Femur (tissue), 1 donor: ENCODE measurements around the gene PNMA5.
"Not testable (repeated sequence)": the region's sequence is repeated elsewhere in the genome, so short reads cannot be mapped to it uniquely, and the experiment has no call there.

ENCODE experiments used
- DNase-seq: peaks from one replicate; pipeline ENCODE4 v3.0.0-alpha.2; 2017

Gene PNMA5

DNA sequence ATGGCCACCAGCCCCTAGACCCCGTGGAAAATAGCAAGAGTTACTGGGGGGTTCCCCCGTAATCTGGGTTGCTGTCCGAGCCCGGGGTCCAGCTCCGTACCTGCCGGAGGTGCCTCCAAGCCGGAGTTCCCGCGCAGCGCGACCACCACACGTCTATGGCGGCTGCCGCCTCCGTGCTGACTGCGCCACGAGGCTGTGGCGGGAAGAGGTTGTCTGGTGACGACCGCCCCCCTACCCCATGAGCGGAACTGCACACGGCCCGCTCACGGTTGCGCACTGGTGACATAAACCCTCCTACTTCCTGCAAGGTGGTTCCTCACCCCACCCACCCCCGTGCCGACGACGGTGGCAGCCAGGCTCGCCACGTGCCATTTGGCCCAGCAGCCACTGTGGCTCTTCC, at the start of gene PNMA5:
TSS of gene PNMA5 (minus strand) at position 184 of the 400 bp plus-strand sequence. CDS start 2,518 bp downstream, outside the sequence.
- no peak for DNase-seq

DNA sequence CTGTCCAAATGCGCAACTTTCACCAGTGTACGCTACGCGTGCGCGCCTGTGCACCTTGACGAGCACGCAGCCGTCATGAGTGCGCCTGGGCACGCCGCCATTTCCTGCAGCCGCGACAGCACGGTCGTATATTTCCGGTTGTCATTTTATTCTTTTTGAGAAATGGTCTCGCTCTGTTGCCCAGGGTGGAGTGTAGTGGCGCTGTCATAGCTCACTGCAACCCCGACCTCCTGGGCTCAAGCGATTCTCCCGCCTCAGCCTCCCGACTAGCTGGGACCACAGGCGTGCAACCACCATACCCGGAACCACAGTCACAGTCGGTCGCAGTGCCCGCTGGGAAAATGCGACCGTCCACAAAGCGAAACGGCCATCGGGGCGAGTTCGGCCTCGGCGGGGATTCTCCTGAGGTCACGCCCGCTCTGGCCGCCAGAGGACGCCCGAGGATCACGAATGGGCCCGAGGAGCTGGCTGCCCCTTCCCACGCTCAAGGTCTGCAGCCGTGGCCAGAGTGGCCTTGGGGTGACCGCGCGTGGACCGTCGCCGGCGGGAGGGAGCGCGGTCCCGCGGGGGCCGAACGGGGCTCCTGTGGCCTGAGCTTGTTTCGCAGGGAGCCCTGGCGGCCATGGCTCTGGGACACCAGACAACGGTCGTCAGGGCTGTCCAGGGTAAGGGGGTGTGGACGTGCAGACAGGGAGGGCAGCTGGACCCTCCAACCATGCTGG, 38.6 kb upstream of the PNMA5 start:
- DNase-seq: peak; percentile 77

DNA sequence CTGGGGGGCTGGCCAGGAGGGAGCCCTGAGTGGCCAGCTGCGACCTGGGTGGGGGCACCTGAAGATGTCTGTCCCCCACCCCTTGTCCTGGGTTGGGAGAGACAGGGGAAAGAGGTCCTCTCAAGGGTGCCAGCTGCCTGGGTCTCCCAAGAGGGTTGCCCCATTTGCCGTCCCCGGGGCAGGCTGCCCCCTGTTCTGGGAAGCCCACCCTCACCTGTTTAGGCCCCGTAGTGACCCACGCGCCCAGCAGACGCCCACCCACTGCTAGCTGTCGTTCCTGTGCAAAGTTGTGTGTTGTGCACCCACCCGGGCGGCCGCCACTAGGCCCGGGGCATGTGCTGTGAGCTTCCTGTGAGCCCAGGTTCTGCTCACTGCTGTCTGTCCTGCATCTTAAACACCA, 36.9 kb upstream of the PNMA5 start:
- no peak for DNase-seq

DNA sequence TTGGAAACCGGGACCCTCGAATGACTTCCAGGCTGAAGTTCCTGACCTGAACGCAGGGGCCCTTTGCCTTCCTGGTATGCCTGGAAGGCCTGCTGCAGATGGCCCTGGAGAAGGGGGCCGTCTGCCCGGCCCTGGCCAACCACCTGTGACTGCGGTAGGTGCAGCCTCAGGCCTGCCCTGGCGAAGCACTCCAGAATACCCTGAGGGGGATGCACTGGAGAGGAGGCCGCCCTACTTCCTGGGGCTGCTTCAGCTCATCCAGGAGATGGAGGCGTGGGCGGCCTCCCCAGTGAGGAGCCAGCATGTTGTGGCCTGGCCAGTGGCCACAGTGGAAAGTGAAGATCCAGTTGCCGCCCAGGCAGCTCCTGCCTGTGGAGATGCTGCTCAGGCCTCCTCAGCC, 36.0 kb upstream of the PNMA5 start:
- DNase-seq: no peak

DNA sequence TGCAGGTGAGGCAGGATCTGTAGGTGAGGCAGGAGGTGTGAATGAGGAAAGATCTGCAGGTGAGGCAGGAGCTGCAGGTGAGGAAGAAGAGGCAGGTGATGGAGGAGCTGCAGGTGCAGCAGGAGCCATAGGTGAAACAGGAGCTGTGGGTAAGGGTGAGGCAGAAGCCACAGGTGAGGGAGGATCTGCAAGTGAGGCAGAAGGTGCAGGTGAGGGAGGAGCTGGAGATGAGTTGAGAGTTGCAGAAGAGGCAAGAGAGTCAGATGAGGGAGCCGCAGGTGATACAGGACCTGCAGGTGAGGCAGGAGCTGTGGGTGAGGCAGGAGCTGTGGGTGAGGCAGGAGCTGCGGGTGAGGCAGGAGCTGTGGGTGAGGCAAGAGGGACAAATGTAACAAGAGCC, 35.2 kb upstream of the PNMA5 start:
- no peak for DNase-seq

DNA sequence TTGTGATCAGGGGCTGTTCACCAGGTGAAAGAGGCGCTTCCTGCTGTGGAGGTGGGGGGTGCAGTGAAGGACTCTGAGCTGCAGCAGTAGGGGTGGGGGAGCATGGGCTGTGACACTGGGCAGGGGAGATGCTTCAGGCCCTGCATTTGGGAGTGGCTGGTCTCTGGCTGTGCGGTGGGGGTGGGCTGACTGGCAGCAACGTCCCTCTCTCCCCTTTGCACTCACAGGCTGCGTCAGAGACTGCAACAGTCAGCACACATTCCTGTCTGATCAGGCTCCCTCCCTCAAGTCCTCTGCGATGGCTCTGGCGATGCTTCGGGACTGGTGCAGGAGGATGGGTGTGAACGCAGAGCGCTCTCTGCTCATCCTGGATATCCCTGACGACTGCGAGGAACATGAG, 34.6 kb upstream of the PNMA5 start:
- not testable (repeated sequence) for DNase-seq

DNA sequence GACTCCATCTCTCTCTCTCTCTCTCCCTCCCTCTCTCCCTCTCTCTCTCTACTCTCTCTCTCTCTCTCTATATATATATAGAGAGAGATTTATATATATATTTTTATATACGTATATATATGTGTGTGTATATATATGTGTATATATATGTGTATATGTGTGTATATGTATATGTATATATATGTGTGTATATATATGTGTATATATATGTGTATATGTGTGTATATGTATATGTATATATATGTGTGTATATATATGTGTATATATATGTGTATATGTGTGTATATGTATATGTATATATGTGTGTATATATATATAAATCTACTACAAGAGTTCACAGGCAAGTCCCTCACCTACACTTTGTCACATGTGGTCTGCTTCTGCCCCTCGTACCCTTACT, 32.6 kb upstream of the PNMA5 start:
- DNase-seq: not testable (repeated sequence)

DNA sequence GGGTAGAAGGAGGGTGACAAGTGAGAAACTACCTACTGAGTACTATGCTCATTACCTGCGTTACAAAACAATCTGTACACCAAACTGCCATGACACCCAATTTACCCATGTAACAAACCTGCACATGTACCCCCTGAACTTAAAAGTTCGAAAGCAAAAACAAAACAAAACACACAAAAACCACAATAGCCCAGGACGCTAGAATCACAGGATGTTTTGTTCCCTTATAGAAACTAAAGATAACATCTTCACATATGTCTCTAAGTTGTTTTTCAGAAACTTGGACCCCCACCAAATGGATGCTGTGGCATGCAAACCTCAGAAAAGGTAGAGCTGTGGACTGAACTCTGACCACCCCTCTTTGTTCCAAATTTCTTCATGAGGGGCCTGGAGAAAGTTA, 25.2 kb upstream of the PNMA5 start:
- no peak for DNase-seq

DNA sequence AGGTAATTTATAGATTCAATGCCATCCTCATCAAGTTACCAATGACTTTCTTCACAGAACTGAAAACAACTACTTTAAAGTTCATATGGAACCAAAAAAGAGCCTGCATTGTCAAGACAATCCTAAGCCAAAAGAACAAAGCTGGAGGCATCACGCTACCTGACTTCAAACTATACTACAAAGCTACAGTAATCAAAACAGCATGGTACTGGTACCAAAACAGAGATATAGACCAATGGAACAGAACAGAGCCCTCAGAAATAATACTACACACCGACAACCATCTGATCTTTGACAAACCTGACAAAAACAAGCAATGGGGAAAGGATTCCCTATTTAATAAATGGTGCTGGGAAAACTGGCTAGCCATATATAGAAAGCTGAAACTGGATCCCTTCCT, 23.3 kb upstream of the PNMA5 start:
- DNase-seq: not testable (repeated sequence)

DNA sequence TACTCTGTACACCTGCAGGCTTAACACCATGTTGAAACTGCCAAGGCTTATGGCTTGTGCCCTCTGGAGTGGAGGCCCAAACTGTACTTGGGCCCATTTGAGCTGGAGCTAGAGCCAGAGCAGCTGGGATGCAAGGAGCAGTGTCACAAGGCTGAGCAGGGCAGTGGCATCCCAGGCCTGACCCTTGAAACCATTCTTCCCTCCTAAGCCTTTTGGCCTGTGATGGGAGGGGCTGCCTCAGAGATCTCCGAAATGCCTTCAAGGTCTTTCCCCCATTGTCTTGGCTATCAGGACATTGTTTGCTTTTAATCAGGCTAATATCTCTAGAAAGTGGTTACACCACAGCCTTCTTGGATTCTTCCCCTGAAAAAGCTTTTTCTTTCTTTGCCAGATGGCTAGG, 10.9 kb upstream of the PNMA5 start:
- DNase-seq: no peak

DNA sequence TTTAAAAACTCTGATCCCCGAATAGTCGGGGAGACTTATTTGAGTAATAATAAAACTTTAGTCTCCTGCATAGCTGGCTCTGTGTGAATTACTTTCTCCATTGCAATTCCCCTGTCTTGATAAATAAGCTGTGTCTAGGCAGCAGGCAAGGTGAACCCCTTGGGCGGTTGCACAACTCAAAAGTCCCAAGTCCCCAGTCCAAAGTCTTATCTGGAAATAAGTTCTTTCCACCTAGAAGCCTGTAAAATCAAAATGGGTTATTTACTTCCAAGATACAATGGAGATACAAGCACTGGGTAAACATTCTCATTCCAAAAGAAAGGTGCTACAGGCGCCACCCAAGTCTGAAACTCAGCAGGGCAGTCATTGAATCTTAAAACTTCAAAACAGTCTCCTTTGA, 10.1 kb upstream of the PNMA5 start:
- DNase-seq: no peak

DNA sequence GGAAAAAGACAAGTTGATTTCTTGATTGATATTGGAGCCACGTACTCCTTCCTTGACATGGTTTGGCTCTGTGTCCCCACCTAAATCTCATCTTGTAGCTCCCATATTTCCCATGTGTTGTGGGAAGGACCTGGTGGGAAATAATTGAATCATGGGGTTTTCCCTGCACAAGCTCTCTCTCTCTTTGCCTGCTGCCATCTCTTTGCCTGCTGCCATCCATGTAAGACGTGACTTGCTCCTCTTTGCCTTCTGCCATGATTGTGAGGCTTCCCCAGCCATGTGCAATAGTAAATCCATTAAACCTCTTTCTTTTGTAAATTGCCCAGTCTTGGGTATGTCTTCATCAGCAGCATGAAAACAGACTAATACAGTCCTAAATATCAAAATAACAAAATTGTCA, 8.3 kb upstream of the PNMA5 start:
- not testable (repeated sequence) for DNase-seq

DNA sequence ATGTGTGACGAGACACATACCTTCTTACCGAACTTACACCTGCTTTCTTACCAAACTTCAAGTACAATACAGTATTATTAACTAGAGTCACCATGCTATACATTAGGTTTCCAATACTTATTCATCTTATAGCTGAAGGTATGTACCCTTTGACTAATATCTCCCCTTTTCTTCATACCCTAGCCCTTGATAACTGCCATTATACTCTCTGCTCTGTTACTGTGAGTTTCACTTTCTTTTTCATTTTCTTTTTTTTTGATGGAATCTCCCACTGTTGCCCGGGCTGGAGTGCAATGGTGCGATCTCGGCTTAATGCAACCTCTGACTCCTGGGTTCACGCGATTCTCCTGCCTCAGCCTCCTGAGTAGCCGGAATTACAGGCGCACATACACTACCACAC, 3.4 kb upstream of the PNMA5 start:
- DNase-seq: no peak

DNA sequence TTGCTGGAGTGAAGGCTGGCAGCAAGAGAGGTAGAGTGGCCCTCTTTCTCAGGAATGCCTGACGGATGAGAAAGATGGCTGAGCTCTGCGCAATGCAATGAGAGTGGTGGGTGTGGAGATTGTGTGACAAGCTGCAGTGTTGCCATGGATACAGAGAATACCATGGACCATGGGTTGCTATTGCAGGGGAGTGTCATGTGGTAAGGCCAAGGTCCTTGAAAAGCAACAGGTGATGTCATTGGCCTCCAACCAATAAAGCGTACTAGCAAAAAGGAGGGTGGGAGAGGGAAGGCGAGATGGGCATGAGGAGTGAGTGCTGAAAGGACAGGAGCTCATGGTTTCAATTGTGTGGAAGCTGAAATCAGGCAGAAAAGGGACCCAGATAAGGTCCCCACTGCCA, 1.8 kb downstream of the PNMA5 start:
- no peak for DNase-seq

DNA sequence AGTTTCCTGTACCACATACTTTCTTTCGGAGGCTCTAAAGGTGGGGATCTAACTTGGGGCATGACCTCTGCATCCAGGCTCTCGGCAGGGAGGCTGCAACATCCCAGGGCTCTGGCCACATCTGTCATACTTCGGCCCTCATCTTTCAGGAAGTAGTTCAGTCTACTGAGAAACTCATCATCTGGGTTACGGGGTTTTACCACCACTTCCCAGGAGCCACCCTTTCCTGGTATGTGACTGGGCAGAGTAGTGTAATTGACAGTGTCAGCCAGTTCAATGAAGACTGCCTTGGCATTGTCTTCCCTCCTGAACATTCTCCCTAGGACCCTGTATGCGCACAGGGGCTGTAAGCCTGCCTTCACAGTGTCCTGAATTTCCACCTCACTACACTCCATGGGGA, 2.8 kb downstream of the PNMA5 start:
- no peak for DNase-seq

DNA sequence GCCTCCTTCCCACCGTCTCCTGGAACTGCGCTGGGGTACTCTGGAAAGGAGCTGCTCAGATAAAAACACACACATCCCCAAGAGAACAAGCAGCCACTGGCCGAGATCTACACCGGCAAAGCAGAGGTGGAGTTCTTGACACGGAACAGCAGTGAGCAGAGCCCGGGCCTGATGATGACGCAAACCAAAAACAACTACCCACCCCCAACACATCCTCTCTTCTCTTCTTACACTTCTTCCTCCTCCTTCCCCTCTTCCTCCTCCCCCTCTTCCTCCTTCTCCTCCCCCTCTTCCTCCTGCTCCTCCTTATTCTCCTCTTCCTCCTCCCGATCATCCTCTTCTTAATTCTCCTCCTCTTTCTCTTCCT, 4.6 kb downstream of the PNMA5 start:
- no peak for DNase-seq

DNA sequence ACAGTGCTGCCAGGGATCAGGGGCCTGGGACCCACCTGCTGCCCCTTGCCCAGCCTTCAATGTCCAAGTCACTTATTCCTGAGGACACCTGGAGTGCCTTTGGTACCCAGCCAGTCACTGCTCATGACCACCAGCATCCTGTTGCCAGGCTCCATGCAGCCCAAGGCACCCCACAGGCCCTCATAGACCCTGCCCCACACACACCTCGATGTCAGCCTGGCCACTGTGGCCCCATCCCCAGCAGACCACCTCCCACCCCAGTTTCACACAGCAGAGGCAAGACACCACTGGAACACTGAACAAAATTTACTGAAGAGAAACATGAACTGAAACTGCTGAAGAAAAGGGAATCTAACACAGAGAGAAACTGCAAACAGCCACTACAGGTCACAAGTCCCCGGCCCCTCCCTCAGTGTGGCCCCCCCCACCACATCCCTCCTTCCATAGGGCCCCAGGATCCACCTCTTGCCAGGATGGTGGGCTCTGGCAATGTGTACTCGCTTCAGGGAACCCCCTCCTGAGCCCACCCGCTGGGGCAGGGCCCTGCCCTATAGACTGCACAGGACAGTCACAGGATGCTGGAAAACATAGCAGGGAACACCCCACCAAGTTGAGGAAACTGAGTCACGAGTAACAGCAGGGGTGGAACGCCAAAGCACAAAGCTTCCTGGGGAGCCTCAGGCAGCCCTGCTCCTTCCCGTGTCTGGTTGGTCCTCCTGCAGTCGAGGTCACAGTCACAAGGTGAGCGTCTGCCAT, 5.2 kb downstream of the PNMA5 start:
- no peak for DNase-seq

DNA sequence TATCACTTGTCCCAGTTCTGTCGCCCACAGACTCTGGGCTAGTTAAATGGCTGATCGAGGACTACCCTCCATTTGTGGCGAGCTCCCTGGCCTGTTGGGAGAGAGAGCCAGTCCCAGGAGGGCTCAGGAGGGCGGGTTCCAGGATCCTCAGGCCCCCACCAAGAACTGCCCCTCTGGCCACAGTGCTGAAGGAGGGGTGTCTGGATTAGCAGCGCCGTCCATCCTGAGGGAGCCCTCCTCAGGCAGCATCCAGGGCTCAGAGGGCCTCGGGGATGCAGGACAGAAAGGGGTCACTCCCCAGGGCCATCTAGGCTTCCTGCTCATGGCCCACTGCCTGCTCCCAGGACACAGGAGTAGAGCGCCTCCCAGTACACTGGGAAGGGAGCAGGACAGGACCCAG, 6.1 kb downstream of the PNMA5 start:
- DNase-seq: no peak

DNA sequence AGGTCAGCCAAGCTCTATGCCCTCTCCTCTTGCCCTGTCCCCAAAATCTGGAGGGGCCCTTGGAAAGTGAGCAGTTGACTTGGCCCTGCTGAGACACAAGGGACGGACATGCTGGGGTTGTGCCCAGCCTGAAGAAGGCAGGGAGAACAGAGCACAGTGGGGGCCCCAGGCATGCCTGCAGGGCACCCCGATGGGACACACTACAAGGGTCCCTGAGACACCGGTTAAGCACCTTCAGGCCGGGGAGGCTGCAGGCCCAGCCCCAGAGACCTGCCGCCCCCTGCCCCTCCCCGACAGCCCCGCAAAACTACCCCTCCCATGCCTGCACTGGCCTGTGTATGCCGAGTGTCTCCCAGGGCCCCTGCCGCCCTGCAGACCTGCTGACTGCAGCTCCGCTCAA, 6.8 kb downstream of the PNMA5 start:
- not testable (repeated sequence) for DNase-seq

DNA sequence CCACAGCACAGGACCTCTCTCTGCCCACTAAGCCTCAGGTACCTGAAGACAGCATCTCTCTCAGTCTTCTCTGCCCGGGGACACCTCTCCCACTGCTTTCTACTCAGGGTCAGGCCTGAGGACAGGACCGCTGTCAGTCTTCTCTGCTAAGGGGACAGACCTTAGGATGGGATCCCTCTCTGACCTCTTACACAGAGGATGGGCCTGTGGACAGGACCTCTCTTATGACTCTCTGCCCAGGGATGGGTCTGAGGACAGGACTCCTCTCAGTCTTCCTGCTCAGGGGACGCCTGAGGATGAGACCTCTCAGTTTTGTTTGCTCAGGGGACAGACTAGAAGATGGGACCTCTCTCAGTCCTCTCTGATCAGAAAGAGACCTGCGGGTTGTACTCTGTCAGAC, 8.5 kb downstream of the PNMA5 start:
- not testable (repeated sequence) for DNase-seq

DNA sequence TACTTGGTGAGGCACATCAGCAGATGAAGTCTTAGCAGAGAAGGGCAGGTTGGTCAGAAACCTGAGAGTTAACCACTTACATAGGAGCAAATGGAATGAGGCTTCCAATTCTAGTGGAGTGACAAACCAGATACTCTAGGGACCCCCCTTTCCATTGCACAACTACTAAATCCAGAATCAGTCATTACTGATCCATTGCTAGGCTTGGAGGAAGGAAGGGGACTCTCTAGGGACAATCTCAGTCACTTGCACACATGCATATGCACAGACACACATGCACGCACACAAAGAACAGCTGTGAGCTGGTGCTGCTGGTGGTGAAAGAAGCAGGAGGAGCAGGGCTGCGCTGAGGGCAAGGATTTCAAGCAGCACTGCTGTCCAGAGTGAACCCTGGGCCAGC, 25.7 kb downstream of the PNMA5 start:
- DNase-seq: no peak

DNA sequence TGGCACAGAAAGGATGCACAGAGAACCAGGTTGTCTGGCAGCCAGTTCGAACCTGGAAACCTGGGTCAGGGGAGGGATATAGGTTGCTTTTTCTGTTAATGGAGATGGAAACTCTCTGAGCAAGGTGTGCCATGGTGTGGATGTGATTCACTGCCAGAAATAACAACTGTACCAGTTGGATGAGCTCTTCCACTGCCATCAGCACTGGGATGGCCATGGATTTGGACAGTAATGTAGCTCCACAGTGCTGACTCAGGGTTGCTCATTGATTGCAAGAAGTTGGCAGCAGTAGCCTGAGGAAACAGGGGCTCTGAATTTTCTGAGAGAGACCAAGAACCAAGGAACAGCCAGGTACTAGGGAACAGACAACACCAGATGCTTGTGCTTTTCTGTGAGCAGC, 33.8 kb downstream of the PNMA5 start:
- DNase-seq: no peak

DNA sequence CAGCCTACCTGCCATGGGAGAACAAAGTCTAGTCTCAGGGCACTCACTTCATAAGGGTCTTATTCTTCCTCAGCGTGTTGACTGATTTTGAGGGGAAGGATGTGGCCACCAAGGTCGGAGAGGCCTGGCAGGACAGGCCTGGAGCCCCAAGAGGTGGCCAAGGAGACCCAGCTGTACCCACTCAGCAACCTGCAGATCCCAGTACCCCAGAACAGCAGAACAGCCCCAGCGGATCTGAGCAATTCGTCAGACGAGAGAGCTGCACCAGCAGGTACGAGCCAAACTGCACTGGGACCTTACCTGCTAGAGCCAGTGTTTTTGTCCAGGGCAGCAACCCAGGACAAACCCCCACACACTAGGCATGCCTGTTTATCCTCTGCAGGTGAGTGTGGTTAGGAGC, 34.3 kb downstream of the PNMA5 start:
- no peak for DNase-seq
